ENCODE results near the gene PIAS1.

Gene PIAS1

GRCh38 chr15:68025835-68026424 lies 28.2 kb upstream of the PIAS1 start:
- no peak for DNase-seq (ENCODE audit: extremely low spot score)
- TF ChIP-seq CTCF (IDR thresholded peaks at IDR 0.05; ENCODE audit: control extremely low read depth, extremely low read depth, low read depth, missing control alignments): no peak
- CTCF ChIA-PET: interaction anchor here (1.2 kb wide), 1 partner anchor 20 kb away, joined by 3 read pairs; no protein-coding TSS in a partner anchor
- POLR2A ChIA-PET: no interaction called here

DNA sequence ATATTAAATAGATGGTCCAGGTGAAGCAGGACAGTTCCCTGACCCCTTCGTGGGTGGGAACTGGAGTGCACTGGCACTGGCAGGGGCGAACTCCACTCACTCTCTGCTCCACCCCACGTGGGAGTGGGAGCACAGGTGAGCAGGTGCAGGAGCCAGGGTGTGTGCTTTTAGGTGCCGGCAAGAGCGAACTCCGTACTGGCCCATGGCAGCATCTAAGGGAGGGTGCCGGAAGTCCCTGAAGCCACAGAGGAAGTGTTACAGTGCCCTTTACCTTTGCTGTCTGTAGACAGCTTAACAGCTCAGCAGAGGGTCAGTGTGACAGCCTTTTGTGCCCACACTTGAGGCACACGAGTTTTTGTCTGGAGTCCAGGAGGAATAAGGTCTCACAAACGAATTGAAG lies 26.7 kb upstream of the PIAS1 start:
- TF ChIP-seq CTCF (IDR thresholded peaks at IDR 0.05; ENCODE audit: control extremely low read depth, extremely low read depth, low read depth, missing control alignments): no peak
- CTCF ChIA-PET: interaction anchor here (1.5 kb wide), 1 partner anchor 22 kb away, joined by 4 read pairs; no protein-coding TSS in a partner anchor
- DNase-seq (ENCODE audit: extremely low spot score): no peak
- POLR2A ChIA-PET: no interaction called here

- POLR2A ChIA-PET: no interaction called here
- CTCF ChIA-PET: interaction anchor here (1.5 kb wide), 1 partner anchor 21 kb away, joined by 4 read pairs; no protein-coding TSS in a partner anchor
- no peak for TF ChIP-seq CTCF (IDR thresholded peaks at IDR 0.05; ENCODE audit: control extremely low read depth, extremely low read depth, low read depth, missing control alignments)
- no peak for DNase-seq (ENCODE audit: extremely low spot score)
Measured at GRCh38 chr15:68028137-68028887, 25.8 kb upstream of the PIAS1 start.

- DNase-seq (ENCODE audit: extremely low spot score): no peak
- POLR2A ChIA-PET: no interaction called here
- CTCF ChIA-PET: interaction anchor here (1.5 kb wide), 1 partner anchor 20 kb away, joined by 4 read pairs; no protein-coding TSS in a partner anchor
- no peak for TF ChIP-seq CTCF (IDR thresholded peaks at IDR 0.05; ENCODE audit: control extremely low read depth, extremely low read depth, low read depth, missing control alignments)
Measured at GRCh38 chr15:68028888-68029207, 25.3 kb upstream of the PIAS1 start.

DNA sequence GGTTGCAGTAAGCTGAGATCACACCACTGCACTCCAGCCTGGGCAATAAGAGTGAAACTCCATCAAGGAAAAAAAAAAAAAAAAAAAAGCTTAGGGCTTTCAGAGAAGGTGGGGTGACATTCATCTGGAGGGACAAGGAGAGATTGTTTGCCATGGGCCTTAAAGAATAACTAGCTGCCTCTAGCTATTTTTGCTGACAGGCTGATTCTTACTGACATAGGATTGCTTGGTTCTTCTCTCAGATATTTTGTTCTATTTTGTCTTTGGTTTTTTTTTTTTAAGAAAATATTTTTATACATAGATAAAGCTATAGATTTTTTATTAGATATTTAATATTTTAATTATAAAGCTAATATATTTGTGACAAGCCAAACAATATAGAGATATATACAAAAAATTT lies 24.2 kb upstream of the PIAS1 start:
- POLR2A ChIA-PET: no interaction called here
- CTCF ChIA-PET: interaction anchor here (0.8 to 2.1 kb wide), 4 partner anchors 11 to 18 kb away, joined by 3 to 7 read pairs (median 3); no protein-coding TSS in a partner anchor

DNA sequence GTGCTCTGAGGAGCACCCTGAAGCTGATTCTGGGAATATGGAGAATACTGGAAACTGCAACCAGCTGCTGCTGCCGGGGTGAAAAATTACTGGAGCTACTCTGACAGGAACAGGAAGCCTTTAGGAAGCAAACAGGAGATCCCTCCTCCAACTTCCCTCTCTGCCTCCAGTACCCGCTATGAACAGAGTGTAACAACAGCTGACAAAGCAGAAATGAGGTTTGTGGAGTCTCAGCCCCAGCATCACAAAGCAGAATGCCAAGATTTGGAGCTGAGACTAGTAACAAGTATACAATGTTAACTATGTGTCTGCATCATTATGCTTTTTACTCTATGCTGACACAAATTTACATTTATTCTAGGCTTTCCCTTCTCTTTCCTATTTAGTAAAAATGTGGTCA lies 22.7 kb upstream of the PIAS1 start:
- CTCF ChIA-PET: interaction anchor here (0.8 to 2.1 kb wide), 4 partner anchors 12 to 42 kb away, joined by 3 to 7 read pairs (median 4); no protein-coding TSS in a partner anchor
- POLR2A ChIA-PET: no interaction called here
- DNase-seq (ENCODE audit: extremely low spot score): no peak
- TF ChIP-seq CTCF (IDR thresholded peaks at IDR 0.05; ENCODE audit: control extremely low read depth, extremely low read depth, low read depth, missing control alignments): no peak

More for the DNA sequence above, 24.2 kb upstream of the PIAS1 start:
- no peak for TF ChIP-seq CTCF (IDR thresholded peaks at IDR 0.05; ENCODE audit: control extremely low read depth, extremely low read depth, low read depth, missing control alignments)
- no peak for DNase-seq (ENCODE audit: extremely low spot score)

All from GM10248 (cell line).